ENCODE results near the gene DCN.

DCN gene

GRCh38 chr12:91179315-91179714 is 3.3 kb downstream of the DCN start:
- no peak overlapping the region for H4K91ac ChIP-seq (ENCODE audit: low read depth, low read length, poor library complexity)
- no peak overlapping the region for H2AK5ac ChIP-seq (ENCODE audit: low read depth, low read length)
- H3K79me1 ChIP-seq (ENCODE audit: low read depth, low read length): no peaks in the 10 kb centered on the region
- H2BK15ac ChIP-seq (ENCODE audit: low read length): no peak overlapping the region
- no peak overlapping the region for H3K4ac ChIP-seq (ENCODE audit: low read length)
- no peak overlapping the region for H3K18ac ChIP-seq (ENCODE audit: low read length)
- H3K27ac ChIP-seq (replicated peaks; ENCODE audit: low read length): no peak overlapping the region
- H3K9me3 ChIP-seq (replicated peaks in 1 of 2; ENCODE audit: control insufficient read depth in 2 of 2, insufficient read depth in 1 of 2, low read depth in 1 of 2, low read length in 2 of 2): no peaks in the 10 kb centered on the region
- H3K4me1 ChIP-seq (ENCODE audit: control insufficient read depth in 2 of 2, insufficient read depth in 1 of 2, low read depth in 1 of 2, low read length in 2 of 2): peaks cover 0 to 2% of the 10 kb centered on the region in 2 donors
- no peak overlapping the region for H3K4me3 ChIP-seq (ENCODE audit: low read length in 2 of 2)
- no peak overlapping the region for H2BK5ac ChIP-seq (ENCODE audit: low read length)
- no CpG with 5 or more reads among the region's 7 CpGs for WGBS, 2 donors (ENCODE audit: extremely low coverage in 2 of 2, insufficient read length in 2 of 2, insufficient replicate concordance in 1 of 2)
- no peak overlapping the region for H3K14ac ChIP-seq (ENCODE audit: low read length)
- H3K27me3 ChIP-seq (ENCODE audit: control insufficient read depth in 3 of 3, insufficient read depth in 3 of 3, low read depth in 1 of 3, low read length in 3 of 3): no peaks in the 10 kb centered on the region
- no peak overlapping the region for H2BK12ac ChIP-seq (ENCODE audit: low read length)
- H3K36me3 ChIP-seq (replicated peaks in 1 of 2; ENCODE audit: control insufficient read depth in 2 of 2, insufficient read depth in 2 of 2, low read length in 2 of 2): no peaks in the 10 kb centered on the region
- no peak overlapping the region for H2AFZ ChIP-seq (ENCODE audit: low read length)
- no peak overlapping the region for H3K23ac ChIP-seq (ENCODE audit: low read depth, low read length, poor library complexity)
- H4K8ac ChIP-seq (ENCODE audit: low read depth, low read length): no peak overlapping the region
- H3K4me2 ChIP-seq (ENCODE audit: insufficient read depth, low read length, poor library complexity, severe bottlenecking): no peak overlapping the region
- H2BK120ac ChIP-seq (ENCODE audit: low read depth, low read length): no peak overlapping the region
- H3K9ac ChIP-seq (ENCODE audit: low read depth, low read length, poor library complexity): no peak overlapping the region
- DNase-seq (ENCODE audit: low spot score): no peak

GRCh38 chr12:91178781-91179180 is 3.8 kb downstream of the DCN start:
- H3K36me3 ChIP-seq (replicated peaks in 1 of 2; ENCODE audit: control insufficient read depth in 2 of 2, insufficient read depth in 2 of 2, low read length in 2 of 2): no peaks in the 10 kb centered on the region
- H3K18ac ChIP-seq (ENCODE audit: low read length): no peak overlapping the region
- H3K9ac ChIP-seq (ENCODE audit: low read depth, low read length, poor library complexity): no peak overlapping the region
- no peak overlapping the region for H2BK15ac ChIP-seq (ENCODE audit: low read length)
- H3K23ac ChIP-seq (ENCODE audit: low read depth, low read length, poor library complexity): no peak overlapping the region
- H3K79me1 ChIP-seq (ENCODE audit: low read depth, low read length): no peaks in the 10 kb centered on the region
- DNase-seq (ENCODE audit: low spot score): no peak
- peaks cover 0 to 2% of the 10 kb centered on the region in 2 donors for H3K4me1 ChIP-seq (ENCODE audit: control insufficient read depth in 2 of 2, insufficient read depth in 1 of 2, low read depth in 1 of 2, low read length in 2 of 2)
- no peak overlapping the region for H2AFZ ChIP-seq (ENCODE audit: low read length)
- H3K9me3 ChIP-seq (replicated peaks in 1 of 2; ENCODE audit: control insufficient read depth in 2 of 2, insufficient read depth in 1 of 2, low read depth in 1 of 2, low read length in 2 of 2): no peaks in the 10 kb centered on the region
- no peak overlapping the region for H3K4me3 ChIP-seq (ENCODE audit: low read length in 2 of 2)
- no peak overlapping the region for H3K27ac ChIP-seq (replicated peaks; ENCODE audit: low read length)
- H2BK120ac ChIP-seq (ENCODE audit: low read depth, low read length): no peak overlapping the region
- H2AK5ac ChIP-seq (ENCODE audit: low read depth, low read length): no peak overlapping the region
- H3K4ac ChIP-seq (ENCODE audit: low read length): no peak overlapping the region
- H2BK5ac ChIP-seq (ENCODE audit: low read length): no peak overlapping the region
- no peak overlapping the region for H3K4me2 ChIP-seq (ENCODE audit: insufficient read depth, low read length, poor library complexity, severe bottlenecking)
- no peak overlapping the region for H2BK12ac ChIP-seq (ENCODE audit: low read length)
- H4K91ac ChIP-seq (ENCODE audit: low read depth, low read length, poor library complexity): no peak overlapping the region
- 100% methylated on average over 1 of the region's 1 CpG; no CpG with 5 or more reads in 1 of the 2 donors for WGBS, 2 donors (ENCODE audit: extremely low coverage in 2 of 2, insufficient read length in 2 of 2, insufficient replicate concordance in 1 of 2)
- H4K8ac ChIP-seq (ENCODE audit: low read depth, low read length): no peak overlapping the region
- no peak overlapping the region for H3K14ac ChIP-seq (ENCODE audit: low read length)
- H3K27me3 ChIP-seq (ENCODE audit: control insufficient read depth in 3 of 3, insufficient read depth in 3 of 3, low read depth in 1 of 3, low read length in 3 of 3): no peaks in the 10 kb centered on the region

GRCh38 chr12:91178139-91178561 is 4.5 kb downstream of the DCN start:
- peak overlapping the region; percentile 78 for H2AFZ ChIP-seq (ENCODE audit: low read length)
- no peaks in the 10 kb centered on the region for H3K36me3 ChIP-seq (replicated peaks in 1 of 2; ENCODE audit: control insufficient read depth in 2 of 2, insufficient read depth in 2 of 2, low read length in 2 of 2)
- no peak overlapping the region for H2BK120ac ChIP-seq (ENCODE audit: low read depth, low read length)
- WGBS, 2 donors (ENCODE audit: extremely low coverage in 2 of 2, insufficient read length in 2 of 2, insufficient replicate concordance in 1 of 2): no CpG with 5 or more reads among the region's 7 CpGs
- no peak overlapping the region for H3K4me2 ChIP-seq (ENCODE audit: insufficient read depth, low read length, poor library complexity, severe bottlenecking)
- H2AK5ac ChIP-seq (ENCODE audit: low read depth, low read length): no peak overlapping the region
- DNase-seq (ENCODE audit: low spot score): no peak
- no peak overlapping the region for H3K23ac ChIP-seq (ENCODE audit: low read depth, low read length, poor library complexity)
- H3K79me1 ChIP-seq (ENCODE audit: low read depth, low read length): no peaks in the 10 kb centered on the region
- no peak overlapping the region for H3K4ac ChIP-seq (ENCODE audit: low read length)
- no peak overlapping the region for H3K14ac ChIP-seq (ENCODE audit: low read length)
- no peak overlapping the region for H2BK12ac ChIP-seq (ENCODE audit: low read length)
- no peak overlapping the region for H3K4me3 ChIP-seq (ENCODE audit: low read length in 2 of 2)
- H4K8ac ChIP-seq (ENCODE audit: low read depth, low read length): no peak overlapping the region
- no peaks in the 10 kb centered on the region for H3K9me3 ChIP-seq (replicated peaks in 1 of 2; ENCODE audit: control insufficient read depth in 2 of 2, insufficient read depth in 1 of 2, low read depth in 1 of 2, low read length in 2 of 2)
- H3K18ac ChIP-seq (ENCODE audit: low read length): no peak overlapping the region
- no peak overlapping the region for H4K91ac ChIP-seq (ENCODE audit: low read depth, low read length, poor library complexity)
- H3K9ac ChIP-seq (ENCODE audit: low read depth, low read length, poor library complexity): no peak overlapping the region
- H2BK15ac ChIP-seq (ENCODE audit: low read length): no peak overlapping the region
- H3K4me1 ChIP-seq (ENCODE audit: control insufficient read depth in 2 of 2, insufficient read depth in 1 of 2, low read depth in 1 of 2, low read length in 2 of 2): peaks cover 0 to 5% of the 10 kb centered on the region in 2 donors
- no peaks in the 10 kb centered on the region for H3K27me3 ChIP-seq (ENCODE audit: control insufficient read depth in 3 of 3, insufficient read depth in 3 of 3, low read depth in 1 of 3, low read length in 3 of 3)
- H2BK5ac ChIP-seq (ENCODE audit: low read length): no peak overlapping the region
- H3K27ac ChIP-seq (replicated peaks; ENCODE audit: low read length): no peak overlapping the region

- Histone ChIP-seq H2AK5ac (ENCODE audit: low read depth, low read length) (no peak overlapping the region), H2BK12ac (ENCODE audit: low read length) (no peak overlapping the region), H3K27ac (replicated peaks; ENCODE audit: low read length) (no peak overlapping the region), H2BK5ac (ENCODE audit: low read length) (no peak overlapping the region), H2BK120ac (ENCODE audit: low read depth, low read length) (no peak overlapping the region), H3K14ac (ENCODE audit: low read length) (no peak overlapping the region), H3K4me2 (ENCODE audit: insufficient read depth, low read length, poor library complexity, severe bottlenecking) (no peak overlapping the region), H3K9me3 (replicated peaks in 1 of 2; ENCODE audit: control insufficient read depth in 2 of 2, insufficient read depth in 1 of 2, low read depth in 1 of 2, low read length in 2 of 2) (no peaks in the 10 kb centered on the region), H2AFZ (ENCODE audit: low read length) (no peak overlapping the region), H2BK15ac (ENCODE audit: low read length) (no peak overlapping the region), H3K79me1 (ENCODE audit: low read depth, low read length) (no peaks in the 10 kb centered on the region), H3K23ac (ENCODE audit: low read depth, low read length, poor library complexity) (no peak overlapping the region), H3K4me3 (ENCODE audit: low read length in 2 of 2) (no peak overlapping the region), H3K4ac (ENCODE audit: low read length) (no peak overlapping the region), H3K9ac (ENCODE audit: low read depth, low read length, poor library complexity) (no peak overlapping the region), H4K8ac (ENCODE audit: low read depth, low read length) (no peak overlapping the region), H3K27me3 (ENCODE audit: control insufficient read depth in 3 of 3, insufficient read depth in 3 of 3, low read depth in 1 of 3, low read length in 3 of 3) (no peaks in the 10 kb centered on the region), H3K4me1 (ENCODE audit: control insufficient read depth in 2 of 2, insufficient read depth in 1 of 2, low read depth in 1 of 2, low read length in 2 of 2) (peaks cover 0 to 3% of the 10 kb centered on the region in 2 donors), H4K91ac (ENCODE audit: low read depth, low read length, poor library complexity) (no peak overlapping the region), H3K36me3 (replicated peaks in 1 of 2; ENCODE audit: control insufficient read depth in 2 of 2, insufficient read depth in 2 of 2, low read length in 2 of 2) (no peaks in the 10 kb centered on the region), H3K18ac (ENCODE audit: low read length) (no peak overlapping the region)
- no peak for DNase-seq (ENCODE audit: low spot score)
- WGBS, 2 donors (ENCODE audit: extremely low coverage in 2 of 2, insufficient read length in 2 of 2, insufficient replicate concordance in 1 of 2): no CpG with 5 or more reads among the region's 1 CpG
These were observed 5.2 kb downstream of the DCN start for GRCh38 chr12:91177381-91177780.
